GM13976 (cell line): ENCODE results near the gene TUBGCP6.

Experiments
- DNase-seq: peaks from one replicate; pipeline ENCODE4 v3.0.0; 2012; ENCODE audit warnings: low spot score
- CTCF ChIP-seq: IDR thresholded peaks from 2 replicates; pipeline ENCODE4 v1.5.1; 2012; ENCODE audit warnings: borderline replicate concordance, mild to moderate bottlenecking; ENCODE audit not compliant: insufficient read depth; ENCODE audit errors: extremely low read depth, missing control alignments, control extremely low read depth
- in situ Hi-C: fragments of 300-500 bp; cut with MboI; formaldehyde crosslinking; loops from one replicate; pipeline ENCODE4 v1.12.0; 2022; ENCODE audit warnings: low sequenced_read_pairs, mixed read lengths, inconsistent platforms; ENCODE audit not compliant: unreplicated experiment

TUBGCP6 gene

GRCh38 chr22:50258361-50259292 lies 13.8 kb upstream of the TUBGCP6 start:
- no peak for TF ChIP-seq CTCF
- no peak for DNase-seq
- in situ Hi-C loops: no loop called here

- in situ Hi-C loops: no loop called here
- DNase-seq: no peak
- no peak for TF ChIP-seq CTCF
Observed at GRCh38 chr22:50257451-50258360, 12.9 kb upstream of the TUBGCP6 start.

- in situ Hi-C loops: no loop called here
- DNase-seq: no peak
- no peak for TF ChIP-seq CTCF
Observed at GRCh38 chr22:50257041-50257440, 12.2 kb upstream of the TUBGCP6 start.

GRCh38 chr22:50256258-50256862 lies 11.5 kb upstream of the TUBGCP6 start:
- in situ Hi-C loops: no loop called here
- no peak for TF ChIP-seq CTCF

GRCh38 chr22:50255607-50256006 lies 10.8 kb upstream of the TUBGCP6 start:
- no peak for TF ChIP-seq CTCF
- in situ Hi-C loops: no loop called here

More at GRCh38 chr22:50256258-50256862, 11.5 kb upstream of the TUBGCP6 start:
- no peak for DNase-seq

GRCh38 chr22:50255099-50255498 lies 10.3 kb upstream of the TUBGCP6 start:
- no peak for DNase-seq
- no peak for TF ChIP-seq CTCF
- in situ Hi-C loops: no loop called here

More at GRCh38 chr22:50255607-50256006, 10.8 kb upstream of the TUBGCP6 start:
- no peak for DNase-seq
